A673 (cell line): ENCODE results near the gene MRRF.
A peak's percentile ranks its signal among the peaks of the same experiment; 100 is the strongest.

Experiments used
- EZH2 ChIP-seq: fragments of 200-600 bp; sonication (generic); IDR thresholded peaks from 2 replicates; pipeline ENCODE4 v1.6.1; 2017; ENCODE audit warnings: borderline replicate concordance, low read depth, mild to moderate bottlenecking, mixed read lengths, antibody characterized with exemption, low read length; ENCODE audit not compliant: poor library complexity, severe bottlenecking
- TF ChIP-seq, protein P1 (sequence below): fragments of 300-800, 200-600 bp; sonication (generic); conservative IDR thresholded peaks from 2 replicates; pipeline ENCODE4 v1.5.1; 2017; ENCODE audit warnings: low read depth, mild to moderate bottlenecking, antibody characterized with exemption, low read length, moderate library complexity, mixed read lengths

DNA sequence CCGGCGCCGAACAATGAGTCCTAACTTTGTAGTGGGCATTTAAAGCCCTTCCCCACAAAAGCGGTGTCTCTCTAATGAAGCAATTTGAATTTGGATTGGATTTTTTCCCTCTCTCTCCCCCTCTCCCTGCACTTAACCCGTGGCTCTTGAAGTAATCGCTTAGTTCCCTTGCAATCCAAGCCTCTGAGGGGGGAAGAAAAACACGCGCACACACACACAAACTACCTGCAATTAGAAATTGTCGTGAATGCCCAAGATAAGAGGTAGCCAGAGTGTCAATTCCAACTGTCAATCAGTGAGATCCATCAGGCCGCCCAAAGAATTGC is 37.1 kb upstream of the MRRF start:
- TF ChIP-seq, protein P1, sequence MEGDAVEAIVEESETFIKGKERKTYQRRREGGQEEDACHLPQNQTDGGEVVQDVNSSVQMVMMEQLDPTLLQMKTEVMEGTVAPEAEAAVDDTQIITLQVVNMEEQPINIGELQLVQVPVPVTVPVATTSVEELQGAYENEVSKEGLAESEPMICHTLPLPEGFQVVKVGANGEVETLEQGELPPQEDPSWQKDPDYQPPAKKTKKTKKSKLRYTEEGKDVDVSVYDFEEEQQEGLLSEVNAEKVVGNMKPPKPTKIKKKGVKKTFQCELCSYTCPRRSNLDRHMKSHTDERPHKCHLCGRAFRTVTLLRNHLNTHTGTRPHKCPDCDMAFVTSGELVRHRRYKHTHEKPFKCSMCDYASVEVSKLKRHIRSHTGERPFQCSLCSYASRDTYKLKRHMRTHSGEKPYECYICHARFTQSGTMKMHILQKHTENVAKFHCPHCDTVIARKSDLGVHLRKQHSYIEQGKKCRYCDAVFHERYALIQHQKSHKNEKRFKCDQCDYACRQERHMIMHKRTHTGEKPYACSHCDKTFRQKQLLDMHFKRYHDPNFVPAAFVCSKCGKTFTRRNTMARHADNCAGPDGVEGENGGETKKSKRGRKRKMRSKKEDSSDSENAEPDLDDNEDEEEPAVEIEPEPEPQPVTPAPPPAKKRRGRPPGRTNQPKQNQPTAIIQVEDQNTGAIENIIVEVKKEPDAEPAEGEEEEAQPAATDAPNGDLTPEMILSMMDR: no peak
- peak; percentile 27 for TF ChIP-seq EZH2
